HT1080 (cell line): Measurements from ENCODE around the gene TANGO2. TPM values are rescaled to one million over a fixed set of nuclear protein-coding genes. Genes with fewer than 3 reads are reported as not detected.

Experiments used
- DNase-seq: peaks from one replicate; pipeline ENCODE4 v3.0.0-alpha.2; 2015; ENCODE audit warnings: low read depth
- total RNA-seq: library from RNA; depleted of rRNA; stranded (reverse); fragments of >200 nt; shearing (Covaris generic); gene quantifications from 2 replicates; pipeline ENCODE4 v1.2.3, GENCODE V29; 2014

The TANGO2 gene
- total RNA-seq, 1 experiment from 2014 or later, result 18.8 TPM

DNA sequence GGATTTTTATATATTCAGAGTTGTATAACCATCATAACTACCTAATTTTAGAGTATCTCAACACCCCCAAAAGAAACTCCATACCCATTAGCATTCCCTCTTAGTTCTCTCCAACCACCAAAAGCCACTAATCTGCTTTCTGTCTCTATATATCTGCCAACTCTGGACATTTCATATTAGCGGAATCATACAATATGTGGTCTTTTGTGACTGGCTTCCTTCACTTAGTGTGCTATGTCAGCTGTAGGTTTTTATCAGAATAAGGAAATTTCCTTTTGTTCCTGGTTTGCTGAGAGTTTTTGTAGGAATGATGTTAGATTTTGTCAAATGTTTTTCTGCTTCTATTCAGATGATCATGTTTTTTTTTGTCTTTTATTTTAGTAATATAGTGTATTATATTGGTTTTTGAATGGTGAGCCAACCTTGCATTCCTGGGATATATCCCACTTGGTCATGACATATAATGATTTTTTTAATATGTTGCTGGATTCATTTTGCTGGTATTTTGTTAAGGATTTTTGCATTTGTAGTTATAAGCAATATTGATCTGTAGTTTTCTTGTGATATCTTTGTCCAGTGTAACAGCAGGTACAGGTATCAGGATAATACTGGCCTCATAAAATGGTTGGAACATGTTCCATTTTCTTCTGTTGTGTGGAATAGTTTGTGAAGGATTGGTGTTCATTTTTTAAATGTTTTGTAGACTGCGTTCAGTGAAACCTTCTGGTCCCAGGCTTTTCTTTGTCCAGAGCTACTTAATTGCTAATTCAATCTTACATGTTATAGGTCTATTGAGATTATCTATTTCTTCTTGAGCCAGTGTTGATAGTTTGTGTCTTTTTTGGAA is 75.9 kb downstream of the TANGO2 start:
- no peak for DNase-seq

DNA sequence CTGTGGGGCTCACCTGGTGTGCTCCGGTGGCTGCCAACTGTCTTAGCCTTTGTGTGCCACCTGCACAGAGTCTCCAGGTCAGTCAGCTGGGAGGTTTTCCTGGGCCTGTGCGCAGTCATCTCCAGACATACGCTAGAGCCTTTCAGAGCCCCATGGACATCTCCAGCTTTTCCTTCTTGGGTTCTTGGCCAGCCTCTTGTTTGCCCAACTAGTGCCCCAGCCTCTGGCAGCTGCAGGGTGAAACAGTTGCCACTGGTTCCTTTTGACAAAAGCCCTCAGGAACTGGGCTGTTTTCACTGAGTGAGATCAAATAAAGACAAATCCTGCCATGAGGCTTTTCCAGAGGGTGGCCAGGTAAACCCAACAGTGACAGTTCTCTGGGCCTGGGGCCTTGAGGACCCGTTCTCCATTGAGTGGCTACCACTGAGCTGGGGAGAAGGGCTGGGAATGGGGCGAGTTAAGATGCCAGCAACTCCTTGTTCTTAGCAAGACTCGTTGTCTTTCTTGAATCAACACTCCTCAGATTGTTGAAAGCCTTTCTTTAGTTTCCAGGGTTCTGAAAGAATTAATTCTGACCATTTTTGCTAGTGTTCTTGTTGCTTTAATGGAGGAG is 78.3 kb downstream of the TANGO2 start:
- no peak for DNase-seq

DNA sequence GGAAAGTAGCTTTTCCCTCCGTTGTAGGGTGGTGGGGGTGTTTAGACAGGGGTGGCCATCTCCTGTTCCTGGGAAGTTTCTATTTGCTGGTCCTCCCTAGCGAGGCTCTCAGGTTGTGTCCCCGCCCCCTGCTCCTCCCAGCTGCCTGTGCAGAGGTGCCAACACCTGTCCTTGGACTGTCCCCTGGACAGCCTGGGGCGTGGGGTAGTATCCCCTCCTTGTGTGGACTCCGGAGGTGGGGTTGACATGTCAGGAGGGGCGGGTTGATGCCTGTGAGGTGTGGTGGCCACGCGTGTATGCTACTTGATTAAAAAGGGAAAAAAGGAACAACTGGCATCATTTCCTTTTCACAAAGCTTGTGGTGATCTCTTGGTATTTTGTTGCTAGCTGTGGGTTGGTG is 80.7 kb downstream of the TANGO2 start:
- DNase-seq, result no peak

DNA sequence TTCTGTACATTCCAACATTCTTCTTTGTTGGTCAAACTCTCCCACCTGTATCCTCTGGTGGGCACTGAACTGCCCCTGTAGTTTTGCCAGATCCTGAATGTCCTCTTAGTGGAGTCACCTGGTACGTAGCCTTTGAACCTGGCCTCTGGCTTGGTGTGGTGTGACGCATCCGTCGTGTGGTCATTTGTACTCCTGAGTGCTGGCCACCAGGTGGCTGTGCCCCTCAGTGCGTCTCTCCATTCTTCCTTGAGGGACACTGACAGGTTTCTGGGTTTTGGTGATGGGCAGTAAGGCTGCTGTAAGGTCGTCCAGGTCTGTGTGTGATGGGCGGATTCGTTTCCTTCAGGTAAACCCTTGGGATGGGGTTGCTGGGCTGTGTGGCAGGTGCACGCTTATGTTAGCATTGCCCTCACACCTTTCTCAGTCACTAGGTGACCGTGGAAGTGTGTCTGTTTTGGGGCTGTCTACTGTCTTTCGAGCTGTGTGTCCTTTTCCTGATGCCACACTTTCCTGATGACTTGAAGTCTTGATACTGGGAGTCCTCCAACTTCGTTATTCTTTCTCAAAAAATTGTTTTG is 81.4 kb downstream of the TANGO2 start:
- DNase-seq, result no peak

DNA sequence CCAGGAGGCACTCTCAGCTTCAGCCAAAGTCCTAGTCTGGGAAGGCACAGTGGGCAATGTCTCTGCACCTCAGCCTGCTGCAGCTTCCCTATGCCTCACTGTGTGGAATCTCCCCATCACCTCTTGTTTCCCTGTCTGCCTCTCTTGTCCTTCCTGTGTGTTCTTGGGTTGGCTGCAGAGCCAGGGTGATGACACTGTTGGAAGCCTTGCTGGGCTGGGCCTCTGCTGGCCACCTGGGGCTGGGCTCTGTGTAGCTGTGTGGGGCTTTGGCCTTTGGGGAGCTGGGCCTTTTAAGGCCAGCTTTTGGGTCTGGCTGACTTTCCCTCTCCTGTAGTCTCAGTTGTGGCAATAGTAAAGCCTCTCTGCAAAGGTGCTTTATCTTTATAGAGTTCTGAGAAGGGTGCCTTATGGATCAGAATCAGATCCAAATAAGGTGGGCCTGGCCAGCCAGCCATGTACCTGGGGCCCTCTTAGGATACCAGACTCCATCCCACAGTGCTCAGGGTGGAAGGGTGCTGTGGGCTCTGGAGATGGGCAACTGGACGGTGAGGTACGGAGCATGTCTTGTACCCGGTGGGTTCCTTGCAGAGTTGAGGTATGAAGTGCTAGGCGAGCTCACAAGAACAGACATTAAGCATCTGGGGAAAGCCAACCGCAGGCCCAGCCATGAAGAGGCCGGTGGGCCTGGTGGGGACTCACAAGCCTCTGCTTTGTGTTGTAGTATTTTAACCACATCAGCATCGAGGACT is 84.7 kb downstream of the TANGO2 start:
- DNase-seq, result no peak

DNA sequence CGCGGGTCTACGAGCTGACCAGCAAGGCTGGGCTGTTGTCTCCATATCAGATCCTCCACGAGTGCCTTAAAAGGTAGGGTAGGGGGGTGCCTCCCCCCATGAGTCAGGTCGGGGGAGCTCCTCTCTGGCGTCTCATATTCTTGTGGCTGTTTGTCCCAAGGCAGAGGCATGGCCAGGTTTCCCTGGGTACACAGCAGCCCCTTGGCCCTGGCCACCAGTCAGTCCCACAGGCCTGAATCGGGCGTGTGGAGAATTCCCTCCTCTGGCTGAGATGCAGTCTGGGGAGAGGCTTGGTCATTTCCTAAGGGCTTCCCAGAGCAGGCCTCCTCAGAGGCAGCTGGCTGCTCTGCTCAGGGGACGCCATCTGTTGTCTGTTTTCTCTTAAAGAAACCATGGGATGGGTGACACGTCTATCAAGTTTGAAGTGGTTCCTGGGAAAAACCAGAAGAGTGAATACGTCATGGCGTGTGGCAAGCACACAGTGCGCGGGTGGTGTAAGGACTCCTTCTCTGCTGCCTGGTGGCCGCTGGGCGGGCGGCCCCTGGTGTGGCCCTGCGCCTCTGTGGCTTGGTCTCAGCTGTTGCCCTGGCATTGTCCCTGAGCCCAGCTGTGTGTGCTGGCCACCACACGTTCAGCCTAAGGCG is 85.4 kb downstream of the TANGO2 start:
- no peak for DNase-seq

DNA sequence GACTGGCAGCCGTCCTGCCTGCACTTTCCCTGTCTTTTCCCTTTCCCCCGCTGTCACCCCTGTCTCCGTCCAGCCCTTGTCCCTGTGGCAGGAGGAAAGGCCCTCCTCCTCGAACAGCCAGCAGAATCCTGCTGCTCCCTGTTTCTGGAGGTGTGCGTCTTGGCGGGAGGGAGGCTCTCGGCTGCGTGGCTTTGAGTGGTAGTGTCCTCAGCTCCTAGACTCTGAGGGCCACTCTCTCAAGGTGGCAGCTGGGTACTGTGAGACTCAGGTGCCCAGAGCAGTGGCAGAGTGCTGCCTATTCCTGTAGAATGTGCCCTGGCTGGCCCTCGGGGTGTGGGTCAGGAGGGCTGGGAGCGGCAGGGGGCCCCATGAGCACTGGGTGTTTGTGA is 85.9 kb downstream of the TANGO2 start:
- DNase-seq, result no peak

DNA sequence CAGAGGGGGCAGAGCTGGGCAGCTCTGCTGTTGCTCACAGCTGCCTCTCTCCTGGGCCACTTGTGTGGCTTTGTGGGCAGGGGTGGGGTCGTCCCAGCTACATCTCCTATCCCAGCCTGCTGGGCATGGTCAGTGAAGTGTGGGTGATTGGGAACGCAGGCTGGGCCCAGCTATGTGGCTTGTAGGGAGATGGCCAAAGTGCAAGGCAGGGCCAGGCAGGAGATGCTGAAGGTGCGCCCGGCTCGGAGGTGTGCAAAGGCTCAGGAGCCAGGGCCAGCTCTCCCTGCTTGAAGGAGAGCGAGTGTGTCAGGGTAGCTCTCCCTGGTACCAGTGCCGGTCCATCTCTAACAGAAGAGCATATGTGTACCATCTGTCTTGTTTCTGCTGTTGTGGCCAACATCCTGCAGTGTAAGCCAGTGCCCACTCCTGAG is 86.6 kb downstream of the TANGO2 start:
- DNase-seq, result no peak

DNA sequence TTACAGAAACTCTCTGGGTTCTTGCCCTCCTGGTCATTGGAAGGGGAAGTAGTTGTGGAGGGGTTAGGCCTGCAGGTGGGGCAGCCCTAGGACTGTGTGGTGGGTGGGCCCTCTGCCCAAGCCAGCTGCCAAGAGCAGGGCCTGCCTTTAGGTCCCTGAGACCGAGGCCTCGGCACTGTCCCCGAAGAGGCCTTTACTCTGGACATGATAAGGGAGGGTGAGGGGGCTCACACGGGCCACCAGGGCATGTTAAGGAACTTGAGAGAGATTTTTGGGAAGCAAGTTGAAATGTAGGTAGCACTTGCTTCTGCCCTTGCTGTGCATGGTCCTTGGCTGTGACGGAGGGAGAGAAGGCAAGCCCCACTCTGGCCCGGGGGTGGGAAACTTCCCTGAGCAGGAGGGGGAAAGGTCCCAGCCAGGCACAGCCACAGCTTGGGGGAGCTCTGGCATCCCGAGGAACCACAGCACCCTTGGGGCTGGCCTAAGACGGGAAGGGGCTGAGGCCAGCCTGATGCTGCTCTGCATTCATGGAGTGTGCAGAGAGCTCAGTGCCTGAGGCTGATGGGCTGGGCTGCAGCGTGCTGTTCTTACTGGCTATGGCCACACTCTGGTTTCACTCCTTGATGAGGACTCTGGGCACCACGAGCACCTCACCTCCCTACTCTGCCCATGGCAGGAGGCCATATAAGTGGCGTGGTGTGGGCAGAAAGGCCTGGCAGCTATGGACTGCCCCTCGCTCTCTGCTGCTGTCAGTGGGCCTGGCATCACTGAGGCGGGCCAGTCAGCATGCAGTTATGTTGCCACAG is 87.2 kb downstream of the TANGO2 start:
- DNase-seq, result no peak

DNA sequence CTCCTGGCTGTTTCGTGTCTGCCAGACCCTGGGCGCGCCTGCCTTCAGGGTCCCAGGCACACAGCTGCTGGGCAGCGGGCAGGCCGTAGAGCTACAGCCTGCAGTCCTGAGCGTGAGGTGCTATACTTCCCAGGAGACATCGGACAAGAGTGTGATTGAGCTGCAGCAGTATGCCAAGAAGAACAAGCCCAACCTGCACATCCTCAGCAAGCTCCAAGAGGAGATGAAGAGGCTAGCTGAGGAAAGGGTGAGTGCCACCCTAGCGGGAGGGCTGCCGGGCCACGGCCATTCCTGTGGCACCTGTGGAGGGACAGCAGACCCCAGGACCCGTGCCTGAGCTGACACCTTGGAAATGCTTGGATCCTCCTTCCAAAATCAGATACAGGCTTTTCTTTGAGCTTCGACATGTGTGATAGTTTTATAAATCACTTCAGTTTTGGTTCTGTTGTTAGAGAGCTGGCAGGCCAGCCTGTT is 87.9 kb downstream of the TANGO2 start:
- no peak for DNase-seq

DNA sequence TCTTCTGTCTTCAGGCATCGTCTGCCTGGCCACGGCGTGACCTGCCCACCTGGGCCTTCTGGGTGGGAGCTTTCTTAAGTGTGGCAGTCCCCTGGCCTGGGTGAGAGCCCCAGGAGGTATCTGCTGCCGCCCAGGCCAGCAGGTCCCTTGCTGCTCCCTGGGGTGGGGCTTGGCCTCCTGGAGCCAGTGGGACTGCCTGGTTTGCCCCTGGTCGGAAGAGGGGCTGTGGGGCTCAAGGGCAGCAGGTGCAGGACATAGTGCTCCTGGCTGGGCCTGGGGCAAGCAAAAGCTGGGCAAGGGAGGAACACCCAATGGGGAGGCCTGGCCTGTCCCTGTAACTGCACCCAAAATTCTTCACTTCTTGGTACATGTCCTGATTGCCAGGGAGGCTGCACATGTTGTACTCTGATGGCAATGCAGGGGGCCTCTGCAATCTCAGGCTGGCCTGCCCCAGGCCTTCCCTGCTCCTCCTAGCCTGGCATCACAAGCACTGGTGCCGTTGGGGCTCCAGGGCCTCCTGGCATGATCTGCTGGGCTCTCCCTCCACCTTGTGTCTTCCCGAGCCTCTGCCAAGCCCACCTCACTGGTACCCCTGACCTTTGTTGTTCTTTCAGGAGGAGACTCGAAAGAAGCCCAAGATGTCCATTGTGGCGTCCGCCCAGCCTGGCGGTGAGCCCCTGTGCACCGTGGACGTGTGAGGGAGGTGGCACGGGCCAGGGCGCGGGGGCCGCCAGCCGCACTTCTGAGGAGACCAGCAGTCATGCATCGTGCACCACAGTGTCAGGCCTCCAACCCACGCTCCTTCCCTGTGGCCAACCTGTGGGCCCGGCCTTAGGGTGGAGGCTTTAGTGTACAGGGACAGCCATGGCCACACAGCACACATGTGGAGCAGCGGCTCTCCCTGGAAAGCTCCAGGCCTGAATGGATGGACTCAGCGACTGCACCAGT is 88.8 kb downstream of the TANGO2 start:
- DNase-seq, result no peak

DNA sequence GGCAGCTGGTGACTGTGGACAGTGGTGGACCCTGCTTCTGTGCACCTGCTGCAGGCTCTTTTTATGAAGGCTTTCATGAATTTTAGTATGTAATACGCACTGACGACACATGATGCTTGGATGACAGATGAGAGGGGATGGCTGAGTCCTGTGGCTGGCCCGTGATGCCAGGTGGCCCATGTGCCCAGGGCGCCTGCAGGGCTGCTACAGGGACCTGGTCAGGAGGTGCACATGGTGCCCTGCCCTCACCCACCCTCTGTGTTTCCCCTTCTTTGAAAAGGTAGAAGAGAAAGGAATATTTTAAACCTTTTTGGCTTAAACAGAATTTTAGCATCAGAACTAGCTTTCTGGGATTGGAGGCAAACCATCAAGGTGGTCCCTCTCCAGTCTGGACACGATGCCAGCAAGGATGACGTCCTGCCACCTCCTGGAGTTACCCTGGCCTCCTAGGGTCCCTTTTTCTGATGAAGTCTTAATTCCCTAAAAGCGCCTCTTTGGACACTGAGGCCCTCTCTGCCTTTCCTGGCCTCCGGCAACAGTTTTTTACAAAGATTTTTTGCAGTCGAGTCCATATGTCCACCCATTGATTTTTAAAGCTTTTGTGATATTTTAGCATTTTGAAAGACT is 89.6 kb downstream of the TANGO2 start:
- no peak for DNase-seq

DNA sequence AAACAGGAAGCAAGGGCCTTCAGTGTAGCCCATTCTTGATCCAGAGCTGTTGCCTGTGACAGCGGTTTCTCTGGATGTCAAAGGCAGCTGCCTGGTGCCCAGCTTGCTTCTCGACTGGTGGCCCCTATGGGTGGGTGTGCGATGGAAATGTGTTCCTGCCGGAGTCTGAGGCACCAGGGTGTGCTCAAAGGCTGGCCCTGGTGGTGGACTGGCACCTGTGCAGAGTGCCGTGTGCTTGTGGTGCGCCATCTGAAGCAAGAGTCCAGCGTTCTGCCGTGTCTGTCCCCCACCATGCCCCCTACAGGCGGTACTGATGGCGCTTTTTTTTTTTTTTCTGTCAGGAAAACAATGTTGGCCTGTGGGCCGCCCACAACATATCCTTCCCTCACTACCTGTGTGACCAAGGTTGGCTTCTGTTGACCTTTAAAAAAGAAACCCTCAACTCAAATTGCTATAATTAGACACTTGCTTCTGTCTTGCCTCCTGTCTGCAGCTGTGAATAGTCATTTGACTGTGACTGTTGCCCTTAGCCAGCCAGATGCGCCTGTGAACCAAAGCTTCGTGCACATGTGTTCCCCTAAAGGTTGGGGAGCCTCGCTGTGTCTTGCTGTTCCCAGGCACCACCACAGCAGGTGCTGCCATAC is 90.3 kb downstream of the TANGO2 start:
- peak; percentile 53 for DNase-seq

DNA sequence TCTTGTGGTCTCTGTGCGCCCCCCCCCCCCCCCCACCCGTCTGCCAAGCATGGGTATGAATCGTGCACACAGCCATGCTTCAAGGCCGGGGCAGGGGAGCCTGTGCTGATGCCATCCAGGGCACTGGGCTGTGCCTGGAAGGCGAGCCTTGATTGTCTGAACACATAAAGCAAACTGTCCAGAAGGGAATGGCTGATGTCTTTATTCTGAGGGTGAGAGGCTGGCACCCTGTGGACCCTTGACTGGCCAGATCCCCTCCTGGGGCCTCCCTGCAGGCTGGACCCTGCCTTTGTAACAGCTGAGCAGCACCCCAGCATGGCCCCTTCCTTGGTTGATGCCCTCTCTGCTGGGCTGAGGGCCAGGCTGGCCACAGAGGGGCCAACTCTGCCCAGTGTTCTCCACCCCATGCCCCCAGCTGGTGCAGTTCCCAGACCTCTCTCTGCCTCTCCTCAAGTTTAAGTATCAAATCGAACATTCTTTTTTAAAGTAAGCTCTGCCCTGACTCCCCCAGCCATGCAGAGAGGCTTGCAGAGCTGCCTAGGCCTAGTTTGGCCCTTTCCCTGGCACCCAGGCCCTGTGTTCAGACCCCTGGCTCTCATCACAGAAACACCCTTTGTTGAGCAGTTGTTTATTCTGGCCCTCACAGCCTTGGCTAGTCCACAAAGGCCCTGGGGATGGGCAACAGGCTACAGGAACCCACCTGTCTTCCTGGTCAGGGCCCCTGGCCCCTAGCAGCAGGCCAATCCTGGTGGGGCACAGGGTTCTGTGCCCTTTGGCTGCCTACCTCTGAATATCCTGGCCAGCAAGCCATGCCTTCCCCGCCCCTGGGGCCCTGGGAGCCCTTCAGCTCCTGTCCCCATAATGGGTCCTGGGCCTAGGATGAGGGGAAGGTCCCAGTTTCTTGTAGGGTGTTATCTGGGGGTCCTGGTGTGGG is 91.0 kb downstream of the TANGO2 start:
- no peak for DNase-seq

DNA sequence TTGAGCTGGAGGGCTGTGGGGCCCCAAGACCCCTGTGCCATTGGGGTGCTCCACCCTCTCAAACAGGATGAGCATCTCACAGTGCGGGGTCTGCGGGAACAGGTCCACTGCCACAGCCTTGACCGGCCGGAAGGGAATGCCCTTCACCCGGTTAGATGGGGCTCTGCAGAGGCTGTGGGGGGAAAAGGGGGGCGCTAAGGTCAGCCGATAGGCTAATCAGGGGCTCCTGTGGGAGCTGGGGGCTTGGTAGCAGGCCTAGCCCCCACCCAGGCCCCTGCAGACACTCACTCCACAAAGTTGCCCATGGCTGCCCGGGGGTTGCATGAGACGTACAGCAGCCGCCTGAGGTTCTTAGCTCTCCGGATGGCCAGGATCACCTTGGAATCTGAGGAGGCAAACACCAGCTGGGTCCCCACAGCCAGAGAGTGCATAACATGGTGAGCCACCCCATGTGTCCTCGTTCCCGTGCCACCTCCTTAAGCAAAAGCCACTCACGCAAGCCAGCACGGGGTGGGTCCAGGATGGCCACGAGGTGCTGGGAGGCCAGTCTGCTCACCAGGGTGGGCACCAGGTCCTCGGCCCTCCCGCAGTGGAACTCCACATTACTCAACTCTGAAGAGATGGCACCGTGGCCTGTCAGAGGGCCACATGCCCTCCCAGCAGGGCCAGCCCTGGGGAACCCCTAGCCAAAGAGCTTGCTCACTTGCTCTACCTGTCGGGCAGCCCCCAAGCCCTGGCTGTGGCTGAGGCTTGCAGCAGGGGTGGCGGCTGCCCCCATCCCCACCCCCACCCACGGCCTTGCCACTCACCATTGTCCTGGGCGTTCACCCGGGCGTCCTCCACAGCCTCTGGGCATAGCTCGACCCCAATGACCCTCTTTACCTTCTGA is 92.0 kb downstream of the TANGO2 start:
- no peak for DNase-seq
